Karpas-422 (cell line): ENCODE data around the gene GNAQ. TPM values are rescaled to one million over a fixed set of nuclear protein-coding genes. Genes with fewer than 3 reads are reported as not detected.

Experiments
- DNase-seq: peaks from one replicate; pipeline ENCODE4 v3.0.0-alpha.2; 2015
- H2AFZ ChIP-seq: fragments of 200-600 bp; sonication (generic); 2 replicates; pipeline ENCODE4 v1.6.1; 2014; ENCODE audit warnings: antibody characterized with exemption, low read length, mixed read lengths
- H3K27ac ChIP-seq: fragments of 200-600 bp; sonication (generic); 2 replicates; pipeline ENCODE4 v1.5.1; 2014; ENCODE audit warnings: mild to moderate bottlenecking, low read length, moderate library complexity
- H3K27me3 ChIP-seq: fragments of 200-600 bp; sonication (generic); 2 replicates; pipeline ENCODE4 v1.6.1; 2014; ENCODE audit warnings: low read length, mixed read lengths
- H3K36me3 ChIP-seq: fragments of 200-600 bp; sonication (generic); 2 replicates; pipeline ENCODE4 v1.6.1; 2014; ENCODE audit warnings: low read length, mixed read lengths; ENCODE audit not compliant: insufficient read depth
- H3K4me1 ChIP-seq: fragments of 200-600 bp; sonication (generic); 2 replicates; pipeline ENCODE4 v1.6.1; 2014; ENCODE audit warnings: mild to moderate bottlenecking, low read length, mixed read lengths
- H3K4me2 ChIP-seq: fragments of 200-600 bp; sonication (generic); 2 replicates; pipeline ENCODE4 v1.6.1; 2014; ENCODE audit warnings: low read length, low read depth, mild to moderate bottlenecking; ENCODE audit not compliant: poor library complexity, severe bottlenecking
- H3K4me3 ChIP-seq: fragments of 200-600 bp; sonication (generic); 2 replicates; pipeline ENCODE4 v1.5.1; 2014; ENCODE audit warnings: mild to moderate bottlenecking, antibody characterized with exemption, low read length, mixed read lengths
- H3K79me2 ChIP-seq: fragments of 200-600 bp; sonication (generic); 2 replicates; pipeline ENCODE4 v1.6.1; 2014; ENCODE audit warnings: mild to moderate bottlenecking, low read length, mixed read lengths
- H3K9ac ChIP-seq: fragments of 200-600 bp; sonication (generic); 2 replicates; pipeline ENCODE4 v1.6.0; 2014; ENCODE audit warnings: low read length
- H3K9me2 ChIP-seq: fragments of 200-600 bp; sonication (generic), shearing (Covaris generic); replicated peaks from 2 replicates; pipeline ENCODE4 v1.6.0; 2014; ENCODE audit warnings: mild to moderate bottlenecking, low read length, moderate library complexity; ENCODE audit not compliant: insufficient read depth
- H3K9me3 ChIP-seq: fragments of 300-700, 200-600 bp; sonication (generic); 2 replicates; pipeline ENCODE4 v1.6.1; 2014; ENCODE audit warnings: low read length, mixed read lengths
- H4K20me1 ChIP-seq: fragments of 200-600 bp; sonication (generic); 2 replicates; pipeline ENCODE4 v1.6.1; 2014; ENCODE audit warnings: mild to moderate bottlenecking, antibody characterized with exemption, low read length, low read depth; ENCODE audit not compliant: insufficient read depth
- total RNA-seq: library from RNA; depleted of rRNA; stranded (reverse); fragments of >200 nt; shearing (Covaris generic); gene quantifications from 2 replicates; pipeline ENCODE4 v1.2.3, GENCODE V29; 2014; ENCODE audit warnings: low replicate concordance

Gene GNAQ
- total RNA-seq, 1 experiment from 2014 or later, result not detected

DNA sequence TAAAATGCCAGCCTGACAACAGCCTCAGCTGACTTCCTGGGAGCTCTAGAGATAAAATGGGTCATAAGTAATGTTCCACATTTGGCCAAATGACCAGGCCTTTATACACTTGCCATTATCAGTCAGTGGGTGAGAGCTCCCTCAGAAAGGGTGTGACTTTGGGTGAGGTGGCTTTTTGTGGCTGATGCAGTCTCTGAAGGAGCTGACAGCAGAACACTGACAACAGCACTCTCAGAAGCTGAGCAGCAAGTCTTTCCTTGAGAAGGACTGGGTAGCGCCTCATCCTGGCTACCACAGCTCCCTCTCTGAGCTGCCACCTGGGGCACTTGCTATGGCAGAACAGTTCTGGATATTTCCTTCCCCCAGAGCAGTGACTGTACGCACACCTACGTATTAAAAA lies 22.0 kb upstream of the GNAQ start:
- H3K9me3 ChIP-seq, result no peaks in the 10 kb centered on the region

DNA sequence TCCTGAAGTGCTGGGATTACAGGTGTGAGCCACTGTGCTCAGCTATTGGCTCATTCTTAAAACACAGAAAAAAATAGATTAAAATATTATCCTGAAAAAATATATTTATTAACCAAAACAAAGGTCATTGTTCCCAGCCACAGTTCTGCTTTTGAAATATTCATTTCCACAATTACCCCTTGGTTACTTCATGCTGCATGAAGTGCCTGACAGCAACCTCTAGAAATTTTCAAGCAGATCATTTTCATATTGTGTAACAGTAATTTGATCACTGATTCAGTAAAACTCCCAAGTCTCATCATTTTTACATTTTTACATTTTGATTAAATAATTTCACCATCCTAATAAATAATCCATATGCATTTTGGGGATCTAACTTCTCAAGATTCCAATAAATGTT lies 18.8 kb upstream of the GNAQ start:
- no peak for DNase-seq
- no peaks in the 10 kb centered on the region for H3K79me2 ChIP-seq
- no peak overlapping the region for H2AFZ ChIP-seq

More for the DNA sequence above, 22.0 kb upstream of the GNAQ start:
- no peaks in the 10 kb centered on the region for H4K20me1 ChIP-seq
- no peaks in the 10 kb centered on the region for H3K27me3 ChIP-seq
- no peaks in the 10 kb centered on the region for H3K9me2 ChIP-seq
- no peak overlapping the region for H3K27ac ChIP-seq
- no peaks in the 10 kb centered on the region for H3K36me3 ChIP-seq
- H2AFZ ChIP-seq, result no peak overlapping the region
- no peak for DNase-seq
- H3K4me1 ChIP-seq, result no peaks in the 10 kb centered on the region
- H3K9ac ChIP-seq, result no peak overlapping the region
- no peak overlapping the region for H3K4me3 ChIP-seq
- no peak overlapping the region for H3K4me2 ChIP-seq
- no peaks in the 10 kb centered on the region for H3K79me2 ChIP-seq

DNA sequence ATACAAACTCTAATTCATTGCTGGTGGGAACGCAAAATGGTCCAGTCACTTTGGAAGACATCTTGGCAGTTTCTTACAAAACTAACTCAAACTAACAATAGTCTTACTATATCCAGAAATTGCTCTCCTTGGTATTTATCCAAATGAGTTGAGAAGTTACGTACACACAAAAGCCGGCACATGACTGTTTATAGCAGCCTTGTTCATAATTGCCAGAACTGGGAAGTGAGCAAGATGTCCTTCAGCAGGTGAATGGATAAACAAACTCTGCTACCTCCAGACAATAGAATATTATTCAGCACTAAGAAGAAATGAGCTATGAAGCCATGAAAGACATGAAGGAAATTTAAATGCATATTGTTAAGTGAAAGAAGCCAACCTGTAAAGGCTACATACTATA lies 17.9 kb upstream of the GNAQ start:
- H3K9me3 ChIP-seq, result no peaks in the 10 kb centered on the region
- no peaks in the 10 kb centered on the region for H3K9me2 ChIP-seq
- no peak for DNase-seq
- H3K4me1 ChIP-seq, result no peaks in the 10 kb centered on the region
- no peak overlapping the region for H3K9ac ChIP-seq
- H3K27ac ChIP-seq, result no peak overlapping the region
- H2AFZ ChIP-seq, result no peak overlapping the region
- no peak overlapping the region for H3K4me3 ChIP-seq
- H3K36me3 ChIP-seq, result no peaks in the 10 kb centered on the region
- no peaks in the 10 kb centered on the region for H4K20me1 ChIP-seq
- H3K79me2 ChIP-seq, result no peaks in the 10 kb centered on the region
- H3K4me2 ChIP-seq, result no peak overlapping the region
- no peaks in the 10 kb centered on the region for H3K27me3 ChIP-seq

More for the DNA sequence above, 18.8 kb upstream of the GNAQ start:
- Histone ChIP-seq H3K36me3 (no peaks in the 10 kb centered on the region), H3K4me2 (no peak overlapping the region), H4K20me1 (no peaks in the 10 kb centered on the region), H3K27ac (no peak overlapping the region), H3K4me1 (no peaks in the 10 kb centered on the region), H3K9me2 (no peaks in the 10 kb centered on the region), H3K9ac (no peak overlapping the region), H3K27me3 (no peaks in the 10 kb centered on the region), H3K9me3 (no peaks in the 10 kb centered on the region), H3K4me3 (no peak overlapping the region)

- no peaks in the 10 kb centered on the region for H3K4me1 ChIP-seq
- no peaks in the 10 kb centered on the region for H3K36me3 ChIP-seq
- no peak overlapping the region for H3K4me2 ChIP-seq
- no peak overlapping the region for H3K27ac ChIP-seq
- no peaks in the 10 kb centered on the region for H3K9me3 ChIP-seq
- H3K9ac ChIP-seq, result no peak overlapping the region
- no peak overlapping the region for H3K4me3 ChIP-seq
- H3K27me3 ChIP-seq, result no peaks in the 10 kb centered on the region
- DNase-seq, result no peak
- H3K79me2 ChIP-seq, result no peaks in the 10 kb centered on the region
- H4K20me1 ChIP-seq, result no peaks in the 10 kb centered on the region
- H2AFZ ChIP-seq, result no peak overlapping the region
- no peaks in the 10 kb centered on the region for H3K9me2 ChIP-seq
These were observed 15.5 kb upstream of the GNAQ start for GRCh38 chr9:78047106-78047505.

DNA sequence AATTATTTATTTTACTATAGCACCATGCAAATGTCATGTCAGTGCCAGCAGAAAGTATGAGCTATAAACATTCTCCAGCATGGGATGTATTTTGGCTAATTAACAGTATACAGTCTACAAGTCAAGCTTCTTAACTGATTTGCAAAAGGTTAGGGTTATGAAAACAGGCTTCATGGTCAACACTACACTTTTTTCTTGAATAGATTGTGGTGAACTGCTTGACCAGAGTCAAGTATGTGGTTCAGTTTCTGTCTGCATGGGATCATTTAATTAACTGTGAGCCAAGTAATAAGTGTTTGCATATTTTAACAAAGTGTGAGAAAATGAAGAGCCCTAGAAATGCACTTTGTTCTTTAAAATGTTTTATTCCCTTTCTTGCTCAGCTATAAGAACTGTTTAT lies 14.5 kb upstream of the GNAQ start:
- Histone ChIP-seq H3K36me3 (no peaks in the 10 kb centered on the region), H3K4me3 (no peak overlapping the region), H3K79me2 (no peaks in the 10 kb centered on the region), H4K20me1 (no peaks in the 10 kb centered on the region), H2AFZ (no peak overlapping the region), H3K4me2 (no peak overlapping the region), H3K9ac (no peak overlapping the region), H3K27me3 (no peaks in the 10 kb centered on the region), H3K27ac (no peak overlapping the region), H3K4me1 (no peaks in the 10 kb centered on the region), H3K9me2 (no peaks in the 10 kb centered on the region), H3K9me3 (no peaks in the 10 kb centered on the region)
- no peak for DNase-seq

- H3K9me3 ChIP-seq, result no peaks in the 10 kb centered on the region
- H3K4me1 ChIP-seq, result no peaks in the 10 kb centered on the region
- no peak overlapping the region for H2AFZ ChIP-seq
- no peaks in the 10 kb centered on the region for H3K9me2 ChIP-seq
- no peaks in the 10 kb centered on the region for H4K20me1 ChIP-seq
- no peak overlapping the region for H3K27ac ChIP-seq
- no peak overlapping the region for H3K9ac ChIP-seq
- no peaks in the 10 kb centered on the region for H3K27me3 ChIP-seq
- DNase-seq, result no peak
- no peaks in the 10 kb centered on the region for H3K79me2 ChIP-seq
- no peaks in the 10 kb centered on the region for H3K36me3 ChIP-seq
- no peak overlapping the region for H3K4me2 ChIP-seq
- H3K4me3 ChIP-seq, result no peak overlapping the region
These were observed 13.3 kb upstream of the GNAQ start for GRCh38 chr9:78044886-78045285.

- no peak overlapping the region for H3K9ac ChIP-seq
- H3K9me3 ChIP-seq, result no peaks in the 10 kb centered on the region
- H3K4me2 ChIP-seq, result no peak overlapping the region
- no peak overlapping the region for H2AFZ ChIP-seq
- no peak overlapping the region for H3K27ac ChIP-seq
- no peaks in the 10 kb centered on the region for H3K27me3 ChIP-seq
- H3K36me3 ChIP-seq, result no peaks in the 10 kb centered on the region
- no peaks in the 10 kb centered on the region for H3K4me1 ChIP-seq
- no peak overlapping the region for H3K4me3 ChIP-seq
- H3K79me2 ChIP-seq, result no peaks in the 10 kb centered on the region
- H3K9me2 ChIP-seq, result no peaks in the 10 kb centered on the region
- no peaks in the 10 kb centered on the region for H4K20me1 ChIP-seq
- DNase-seq, result no peak
These were observed 12.6 kb upstream of the GNAQ start for GRCh38 chr9:78044189-78044588.

- H3K79me2 ChIP-seq, result no peaks in the 10 kb centered on the region
- no peaks in the 10 kb centered on the region for H4K20me1 ChIP-seq
- H3K36me3 ChIP-seq, result no peaks in the 10 kb centered on the region
- no peak overlapping the region for H3K4me2 ChIP-seq
- H3K9me2 ChIP-seq, result no peaks in the 10 kb centered on the region
- H3K4me1 ChIP-seq, result no peaks in the 10 kb centered on the region
- no peak for DNase-seq
- no peak overlapping the region for H2AFZ ChIP-seq
- no peak overlapping the region for H3K27ac ChIP-seq
- H3K9me3 ChIP-seq, result no peaks in the 10 kb centered on the region
- H3K27me3 ChIP-seq, result no peaks in the 10 kb centered on the region
- H3K9ac ChIP-seq, result no peak overlapping the region
- no peak overlapping the region for H3K4me3 ChIP-seq
These were observed 10.4 kb upstream of the GNAQ start for GRCh38 chr9:78041971-78042370.

- no peaks in the 10 kb centered on the region for H3K9me2 ChIP-seq
- H3K79me2 ChIP-seq, result no peaks in the 10 kb centered on the region
These were observed 9.1 kb upstream of the GNAQ start for GRCh38 chr9:78040726-78041125.

More at GRCh38 chr9:78040726-78041125, 9.1 kb upstream of the GNAQ start:
- no peaks in the 10 kb centered on the region for H3K36me3 ChIP-seq
- H2AFZ ChIP-seq, result no peak overlapping the region
- no peak overlapping the region for H3K9ac ChIP-seq
- no peaks in the 10 kb centered on the region for H3K9me3 ChIP-seq
- no peak overlapping the region for H3K4me2 ChIP-seq
- no peak overlapping the region for H3K27ac ChIP-seq
- no peaks in the 10 kb centered on the region for H4K20me1 ChIP-seq
- no peaks in the 10 kb centered on the region for H3K4me1 ChIP-seq
- H3K27me3 ChIP-seq, result no peaks in the 10 kb centered on the region
- no peak overlapping the region for H3K4me3 ChIP-seq
- no peak for DNase-seq
